Cardiac fibroblast (primary cell): Measurements from ENCODE around the gene CELA3B.
A peak's percentile ranks its signal among the peaks of the same experiment; 100 is the strongest.

ENCODE experiments used
- DNase-seq, 2 donors: peaks; one replicate each; pipeline versions ENCODE4 v3.0.0 to v3.0.0-alpha.2; 2010; ENCODE audit warnings: low read depth in 2 of 2
- H3K4me3 ChIP-seq, 2 donors: replicated peaks in 1 of 2; 1 replicate in 1 of 2; 2 replicates in 1 of 2; pipeline ENCODE4 v1.5.1; 2011; ENCODE audit warnings: low read depth in 2 of 2, low read length in 2 of 2, mild to moderate bottlenecking in 2 of 2, moderate library complexity in 1 of 2
- CTCF ChIP-seq: IDR thresholded peaks from one replicate; pipeline ENCODE4 v1.5.1; 2011; ENCODE audit warnings: low read depth, mild to moderate bottlenecking, low read length, inconsistent platforms

Gene CELA3B

GRCh38 chr1:21933397-21934248, 43.2 kb upstream of the CELA3B start:
- peak in 1 of 2 donors; percentile 57 for DNase-seq
- no peak for TF ChIP-seq CTCF

GRCh38 chr1:21935393-21935804, 41.4 kb upstream of the CELA3B start:
- peak overlapping the region; percentile 77 to 86 for H3K4me3 ChIP-seq
- DNase-seq, result peak in 1 of 2 donors; percentile 38
- TF ChIP-seq CTCF, result no peak

More at GRCh38 chr1:21933397-21934248, 43.2 kb upstream of the CELA3B start:
- peak overlapping the region; percentile 29 to 47 for H3K4me3 ChIP-seq

GRCh38 chr1:21935891-21936365, 40.9 kb upstream of the CELA3B start:
- DNase-seq, result peak in 1 of 2 donors; percentile 35
- peak overlapping the region; percentile 77 to 86 for H3K4me3 ChIP-seq
- TF ChIP-seq CTCF, result no peak

- DNase-seq, result no peak
- no peak for TF ChIP-seq CTCF
- H3K4me3 ChIP-seq, result peak overlapping the region; percentile 77 to 86
Measured at GRCh38 chr1:21936366-21937031, 40.3 kb upstream of the CELA3B start.

GRCh38 chr1:21937034-21937371, 39.8 kb upstream of the CELA3B start, which contains the start of gene HSPG2:
TSS of gene HSPG2 (minus strand) at chr1:21937310. CDS start at chr1:21937217, 93 bp downstream.
- no peak for TF ChIP-seq CTCF
- peak within 1 kb of the TSS; percentile 77 to 86 for H3K4me3 ChIP-seq
- no peak for DNase-seq

- peak; percentile 82 to 89 for DNase-seq
- no peak for TF ChIP-seq CTCF
- H3K4me3 ChIP-seq, result peak overlapping the region in 1 of 2 donors; percentile 77
Measured at GRCh38 chr1:21937372-21938121, 39.3 kb upstream of the CELA3B start.
